Measurements from ENCODE around the gene SLIT3. TPM values are rescaled to one million over a fixed set of nuclear protein-coding genes. Genes with fewer than 3 reads are reported as not detected.
"Not testable (repeated sequence)": the region's sequence is repeated elsewhere in the genome, so short reads cannot be mapped to it uniquely, and the experiment has no call there.

SLIT3 gene
- total and polyA plus RNA-seq, 4 donors: 4.6 to 48.5 (median 19.8) TPM

DNA sequence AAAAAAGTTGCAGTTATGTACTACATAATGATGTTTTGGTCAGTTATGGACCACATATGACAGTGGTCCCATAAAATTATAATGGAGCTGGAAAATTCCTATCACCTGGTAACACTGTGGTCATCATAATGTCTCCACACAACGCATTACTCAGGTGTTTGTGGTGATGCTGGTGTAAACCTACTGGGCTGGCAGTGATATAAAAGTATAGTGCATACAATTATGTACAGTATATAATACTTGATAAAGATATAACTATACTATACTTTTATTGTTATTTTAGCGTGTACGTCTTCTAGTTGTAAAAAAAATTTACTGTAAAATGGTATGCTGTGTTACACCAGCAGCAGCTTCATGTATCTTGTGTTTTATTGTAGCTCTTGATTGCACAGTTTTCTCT is 655.7 kb downstream of the SLIT3 start:
- DNase-seq: no peak
- Histone ChIP-seq H3K27me3 (ENCODE audit: control insufficient read depth in 3 of 3, insufficient read depth in 3 of 3, low read length in 2 of 3) (no peaks in the 10 kb centered on the region), H3K9ac (ENCODE audit: insufficient read depth in 1 of 2, low read length in 2 of 2) (no peak overlapping the region), H3K4me1 (ENCODE audit: control insufficient read depth in 5 of 5, insufficient read depth in 5 of 5, low read length in 5 of 5) (no peaks in the 10 kb centered on the region), H3K27ac (ENCODE audit: low read depth in 1 of 2, low read length in 1 of 2) (no peak overlapping the region), H3K9me3 (ENCODE audit: control insufficient read depth in 4 of 4, insufficient read depth in 3 of 4, low read length in 3 of 4) (no peaks in the 10 kb centered on the region), H3K4me3 (no peak overlapping the region), H3K36me3 (ENCODE audit: control insufficient read depth in 4 of 4, insufficient read depth in 4 of 4, low read length in 4 of 4) (no peaks in the 10 kb centered on the region)
- 90% methylated on average over 3 of the region's 3 CpGs for WGBS, 2 donors
- no peak for ATAC-seq (ENCODE audit: insufficient read depth, low FRiP score)
- TF ChIP-seq, protein P1, sequence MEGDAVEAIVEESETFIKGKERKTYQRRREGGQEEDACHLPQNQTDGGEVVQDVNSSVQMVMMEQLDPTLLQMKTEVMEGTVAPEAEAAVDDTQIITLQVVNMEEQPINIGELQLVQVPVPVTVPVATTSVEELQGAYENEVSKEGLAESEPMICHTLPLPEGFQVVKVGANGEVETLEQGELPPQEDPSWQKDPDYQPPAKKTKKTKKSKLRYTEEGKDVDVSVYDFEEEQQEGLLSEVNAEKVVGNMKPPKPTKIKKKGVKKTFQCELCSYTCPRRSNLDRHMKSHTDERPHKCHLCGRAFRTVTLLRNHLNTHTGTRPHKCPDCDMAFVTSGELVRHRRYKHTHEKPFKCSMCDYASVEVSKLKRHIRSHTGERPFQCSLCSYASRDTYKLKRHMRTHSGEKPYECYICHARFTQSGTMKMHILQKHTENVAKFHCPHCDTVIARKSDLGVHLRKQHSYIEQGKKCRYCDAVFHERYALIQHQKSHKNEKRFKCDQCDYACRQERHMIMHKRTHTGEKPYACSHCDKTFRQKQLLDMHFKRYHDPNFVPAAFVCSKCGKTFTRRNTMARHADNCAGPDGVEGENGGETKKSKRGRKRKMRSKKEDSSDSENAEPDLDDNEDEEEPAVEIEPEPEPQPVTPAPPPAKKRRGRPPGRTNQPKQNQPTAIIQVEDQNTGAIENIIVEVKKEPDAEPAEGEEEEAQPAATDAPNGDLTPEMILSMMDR (IDR thresholded peaks at IDR 0.05; ENCODE audit: control extremely low read depth, extremely low read depth): no peak

DNA sequence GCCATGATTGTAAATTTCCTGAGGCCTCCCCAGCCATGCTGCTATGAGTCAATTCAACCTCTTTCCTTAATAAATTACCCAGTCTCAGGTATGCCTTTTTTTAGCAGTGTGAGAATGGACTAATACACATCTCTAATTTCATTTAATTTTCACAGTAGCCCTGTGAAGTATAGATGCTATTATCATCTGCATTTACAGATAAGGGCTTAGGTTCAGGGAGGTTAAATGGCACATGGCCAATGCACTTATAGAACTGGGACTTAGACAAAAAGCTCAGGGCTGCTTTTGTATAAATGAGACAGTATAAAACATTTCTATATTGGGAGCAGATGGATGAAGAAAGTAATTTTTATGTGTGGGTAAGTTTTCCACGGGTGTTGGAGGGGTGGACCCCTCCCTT is 658.9 kb downstream of the SLIT3 start:
- Histone ChIP-seq H3K4me1 (ENCODE audit: control insufficient read depth in 5 of 5, insufficient read depth in 5 of 5, low read length in 5 of 5) (no peaks in the 10 kb centered on the region), H3K27ac (ENCODE audit: low read depth in 1 of 2, low read length in 1 of 2) (no peak overlapping the region), H3K9me3 (ENCODE audit: control insufficient read depth in 4 of 4, insufficient read depth in 3 of 4, low read length in 3 of 4) (no peaks in the 10 kb centered on the region), H3K9ac (ENCODE audit: insufficient read depth in 1 of 2, low read length in 2 of 2) (no peak overlapping the region), H3K27me3 (ENCODE audit: control insufficient read depth in 3 of 3, insufficient read depth in 3 of 3, low read length in 2 of 3) (no peaks in the 10 kb centered on the region), H3K4me3 (no peak overlapping the region), H3K36me3 (ENCODE audit: control insufficient read depth in 4 of 4, insufficient read depth in 4 of 4, low read length in 4 of 4) (no peaks in the 10 kb centered on the region)
- no peak for ATAC-seq (ENCODE audit: insufficient read depth, low FRiP score)
- 74 to 81% methylated on average over 1 of the region's 1 CpG for WGBS, 2 donors
- DNase-seq: no peak
- TF ChIP-seq, protein P1 (IDR thresholded peaks at IDR 0.05; ENCODE audit: control extremely low read depth, extremely low read depth): no peak

DNA sequence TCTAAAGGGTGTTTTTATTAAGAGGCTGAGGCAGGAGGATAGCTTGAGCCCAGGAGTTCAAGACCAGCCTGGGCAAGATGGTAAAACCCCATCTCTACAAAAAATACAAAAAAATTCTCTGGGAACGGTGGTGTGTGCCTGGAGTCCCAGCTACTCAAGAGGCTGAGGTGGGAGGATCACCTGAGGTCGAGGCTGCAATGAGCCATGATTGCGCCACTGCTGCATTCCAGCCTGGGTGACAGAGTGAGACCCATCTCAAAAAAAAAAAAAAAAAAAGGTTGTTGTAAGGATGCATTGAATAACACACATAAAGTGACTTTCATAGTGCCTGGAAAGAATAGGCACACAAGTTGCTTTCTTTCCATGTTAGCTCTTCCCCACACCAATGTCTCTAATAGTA is 662.1 kb downstream of the SLIT3 start:
- not testable (repeated sequence) for H3K4me1 ChIP-seq (ENCODE audit: control insufficient read depth in 5 of 5, insufficient read depth in 5 of 5, low read length in 5 of 5); DNase-seq; ATAC-seq (ENCODE audit: insufficient read depth, low FRiP score); H3K4me3 ChIP-seq; H3K27me3 ChIP-seq (ENCODE audit: control insufficient read depth in 3 of 3, insufficient read depth in 3 of 3, low read length in 2 of 3); H3K27ac ChIP-seq (ENCODE audit: low read depth in 1 of 2, low read length in 1 of 2); H3K36me3 ChIP-seq (ENCODE audit: control insufficient read depth in 4 of 4, insufficient read depth in 4 of 4, low read length in 4 of 4); H3K9me3 ChIP-seq (ENCODE audit: control insufficient read depth in 4 of 4, insufficient read depth in 3 of 4, low read length in 3 of 4); H3K9ac ChIP-seq (ENCODE audit: insufficient read depth in 1 of 2, low read length in 2 of 2)
- WGBS, 2 donors: 83 to 96% methylated on average over 3 of the region's 3 CpGs

DNA sequence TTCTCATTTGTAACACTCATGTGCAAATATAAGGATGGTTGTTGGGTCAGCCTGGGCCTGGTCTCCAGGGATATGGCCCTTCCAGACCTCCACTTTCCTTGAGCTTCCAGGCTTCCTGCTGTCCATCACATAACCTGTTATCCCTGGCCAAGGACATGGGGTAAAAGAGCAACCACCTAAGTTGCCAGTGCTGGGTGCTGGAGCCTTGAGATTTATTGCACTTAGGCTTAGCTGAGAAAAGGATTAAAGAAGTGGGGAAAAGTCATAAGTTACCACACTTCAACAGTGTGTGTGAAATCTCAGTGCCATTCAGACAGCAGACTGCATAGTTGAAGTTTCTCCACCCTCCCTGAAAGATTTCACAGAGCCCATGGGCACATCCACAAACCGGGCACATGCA is 663.1 kb downstream of the SLIT3 start:
- no peak overlapping the region for H3K4me3 ChIP-seq
- no peak overlapping the region for H3K27ac ChIP-seq (ENCODE audit: low read depth in 1 of 2, low read length in 1 of 2)
- no peaks in the 10 kb centered on the region for H3K4me1 ChIP-seq (ENCODE audit: control insufficient read depth in 5 of 5, insufficient read depth in 5 of 5, low read length in 5 of 5)
- no peaks in the 10 kb centered on the region for H3K9me3 ChIP-seq (ENCODE audit: control insufficient read depth in 4 of 4, insufficient read depth in 3 of 4, low read length in 3 of 4)
- no peak overlapping the region for H3K9ac ChIP-seq (ENCODE audit: insufficient read depth in 1 of 2, low read length in 2 of 2)
- no peak for ATAC-seq (ENCODE audit: insufficient read depth, low FRiP score)
- H3K27me3 ChIP-seq (ENCODE audit: control insufficient read depth in 3 of 3, insufficient read depth in 3 of 3, low read length in 2 of 3): no peaks in the 10 kb centered on the region
- TF ChIP-seq, protein P1 (IDR thresholded peaks at IDR 0.05; ENCODE audit: control extremely low read depth, extremely low read depth): no peak
- 81 to 85% methylated on average over 1 of the region's 1 CpG for WGBS, 2 donors
- no peaks in the 10 kb centered on the region for H3K36me3 ChIP-seq (ENCODE audit: control insufficient read depth in 4 of 4, insufficient read depth in 4 of 4, low read length in 4 of 4)
- DNase-seq: no peak
